Hematopoietic multipotent progenitor cell (in vitro differentiated cells): Measurements from ENCODE around the gene KCNJ1. TPM values are rescaled to one million over a fixed set of nuclear protein-coding genes. Genes with fewer than 3 reads are reported as not detected.

Experiments
- DNase-seq, 3 donors: peaks; one replicate each; pipeline ENCODE4 v3.0.0-alpha.2; 2011 to 2015; ENCODE audit warnings: low read depth in 2 of 3, low spot score in 2 of 3
- total RNA-seq: library from RNA; depleted of rRNA; stranded (reverse); fragments of >200 nt; gene quantifications from one replicate; pipeline ENCODE4 v1.2.3, GENCODE V29; 2012

KCNJ1 gene
- total RNA-seq, 1 donor: under 0.01 TPM

DNA sequence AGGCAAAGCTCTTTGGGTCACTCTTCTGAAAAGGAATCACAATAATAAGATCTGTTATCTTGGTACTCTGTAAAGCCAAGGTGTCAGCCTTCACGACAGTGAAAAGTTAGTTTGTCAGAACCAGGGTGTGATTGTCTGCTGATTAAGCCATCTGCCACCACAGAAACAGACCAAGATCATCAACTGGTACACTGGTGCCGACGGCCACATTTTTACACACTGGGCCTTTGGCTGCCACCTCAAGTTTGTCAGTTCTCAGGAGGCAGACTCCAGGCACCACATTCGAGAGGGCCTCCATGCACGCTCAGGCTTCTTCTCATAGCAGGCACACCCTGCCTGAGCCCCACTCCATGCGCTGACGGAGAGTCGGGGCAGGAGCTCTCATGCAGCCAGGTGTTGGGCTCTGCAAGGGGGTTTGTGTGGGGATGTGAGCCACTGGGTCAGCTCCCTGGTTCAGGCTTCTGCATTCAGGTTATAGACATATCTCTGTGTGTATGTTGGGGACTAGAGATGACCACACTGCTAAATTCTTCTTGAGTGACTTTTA lies 66.2 kb downstream of the KCNJ1 start:
- no peak for DNase-seq

GRCh38 chr11:128796270-128796669 lies 70.8 kb downstream of the KCNJ1 start:
- no peak for DNase-seq

- DNase-seq: no peak
Measured at GRCh38 chr11:128790196-128790595, 76.9 kb downstream of the KCNJ1 start.

GRCh38 chr11:128789497-128790150 lies 77.5 kb downstream of the KCNJ1 start:
- DNase-seq: no peak

Other genes starting within 250 kb of the KCNJ1 start
- gene FLI1, start 173.2 kb downstream of the KCNJ1 start, total RNA-seq: 254 TPM
- 0.27 TPM for gene KCNJ5, start 24.1 kb upstream of the KCNJ1 start, total RNA-seq
- gene TP53AIP1, start 75.6 kb upstream of the KCNJ1 start, total RNA-seq: 0.27 TPM